Measurements from ENCODE around the gene MRPL30.

MRPL30 gene

GRCh38 chr2:99181624-99182000, 628 bp downstream of the MRPL30 start:
- Histone ChIP-seq H3K18ac (ENCODE audit: low read length) (no peak overlapping the region), H3K4ac (ENCODE audit: low read depth, low read length) (no peak overlapping the region), H3K79me2 (ENCODE audit: control insufficient read depth, insufficient read depth, low read length) (peaks cover 28% of the 10 kb centered on the region), H3K27me3 (ENCODE audit: insufficient read depth, low read length, poor library complexity) (no peaks in the 10 kb centered on the region), H3K4me2 (ENCODE audit: low read length) (peak overlapping the region; percentile 87), H2AK5ac (ENCODE audit: low read length) (no peak overlapping the region), H3K79me1 (ENCODE audit: low read length) (peaks cover 9% of the 10 kb centered on the region), H3K36me3 (ENCODE audit: control insufficient read depth, insufficient read depth, low read length) (no peaks in the 10 kb centered on the region), H3K56ac (ENCODE audit: low read length) (peak overlapping the region; percentile 91), H2BK15ac (replicated peaks; ENCODE audit: low read depth) (no peak overlapping the region), H3K4me3 (ENCODE audit: low read length) (peak overlapping the region; percentile 85), H4K8ac (ENCODE audit: low read depth, low read length) (peak overlapping the region; percentile 65), H3K27ac (ENCODE audit: low read depth, low read length) (no peak overlapping the region), H4K5ac (ENCODE audit: low read length) (no peak overlapping the region), H2BK120ac (ENCODE audit: low read depth, low read length) (no peak overlapping the region), H3K9ac (ENCODE audit: low read length) (peak overlapping the region; percentile 87), H2BK5ac (ENCODE audit: low read length) (no peak overlapping the region), H3K4me1 (ENCODE audit: control insufficient read depth, low read depth, low read length) (no peaks in the 10 kb centered on the region), H3K23ac (ENCODE audit: low read length) (no peak overlapping the region)
- no CpG with 5 or more reads among the region's 4 CpGs for WGBS (ENCODE audit: extremely low coverage, insufficient coverage, low lambda C conversion rate)
- DNase-seq: peak; percentile 30

DNA sequence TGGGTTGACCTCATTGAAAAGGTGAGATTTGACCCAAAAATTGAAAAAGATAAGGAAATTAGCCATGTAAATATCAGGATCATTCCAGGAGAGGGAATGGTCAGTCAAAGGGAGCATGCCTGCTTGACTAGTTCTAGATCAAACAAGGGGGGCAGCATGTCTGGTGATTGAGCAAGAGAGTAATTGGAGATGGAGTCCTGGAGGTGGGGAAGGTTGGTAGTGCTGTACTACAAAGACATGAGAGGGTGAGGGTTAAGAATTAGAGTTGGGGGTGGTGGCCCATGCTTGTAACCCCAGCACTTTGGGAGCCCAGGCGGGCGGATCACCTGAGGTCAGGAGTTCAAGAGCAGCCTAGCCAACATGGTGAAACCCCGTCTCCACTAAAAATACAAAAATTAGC, 2.0 kb downstream of the MRPL30 start:
- Histone ChIP-seq H3K4me3 (ENCODE audit: low read length) (no peak overlapping the region), H3K79me1 (ENCODE audit: low read length) (peaks cover 14% of the 10 kb centered on the region), H2BK15ac (replicated peaks; ENCODE audit: low read depth) (no peak overlapping the region), H4K5ac (ENCODE audit: low read length) (no peak overlapping the region), H2BK5ac (ENCODE audit: low read length) (no peak overlapping the region), H3K27ac (ENCODE audit: low read depth, low read length) (no peak overlapping the region), H3K79me2 (ENCODE audit: control insufficient read depth, insufficient read depth, low read length) (peaks cover 32% of the 10 kb centered on the region), H2AK5ac (ENCODE audit: low read length) (no peak overlapping the region), H3K4me1 (ENCODE audit: control insufficient read depth, low read depth, low read length) (no peaks in the 10 kb centered on the region), H3K56ac (ENCODE audit: low read length) (no peak overlapping the region), H3K36me3 (ENCODE audit: control insufficient read depth, insufficient read depth, low read length) (peaks cover 3% of the 10 kb centered on the region), H4K8ac (ENCODE audit: low read depth, low read length) (no peak overlapping the region), H2BK120ac (ENCODE audit: low read depth, low read length) (no peak overlapping the region), H3K23ac (ENCODE audit: low read length) (no peak overlapping the region), H3K18ac (ENCODE audit: low read length) (no peak overlapping the region), H3K4ac (ENCODE audit: low read depth, low read length) (no peak overlapping the region), H3K27me3 (ENCODE audit: insufficient read depth, low read length, poor library complexity) (no peaks in the 10 kb centered on the region), H3K9ac (ENCODE audit: low read length) (no peak overlapping the region), H3K4me2 (ENCODE audit: low read length) (no peak overlapping the region)
- no CpG with 5 or more reads among the region's 3 CpGs for WGBS (ENCODE audit: extremely low coverage, insufficient coverage, low lambda C conversion rate)
- peak; percentile 19 for DNase-seq

GRCh38 chr2:99184811-99185210, 3.8 kb downstream of the MRPL30 start:
- Histone ChIP-seq H3K79me1 (ENCODE audit: low read length) (peaks cover 10% of the 10 kb centered on the region), H4K5ac (ENCODE audit: low read length) (no peak overlapping the region), H3K79me2 (ENCODE audit: control insufficient read depth, insufficient read depth, low read length) (peaks cover 30% of the 10 kb centered on the region), H3K56ac (ENCODE audit: low read length) (no peak overlapping the region), H3K23ac (ENCODE audit: low read length) (no peak overlapping the region), H3K9ac (ENCODE audit: low read length) (no peak overlapping the region), H3K4ac (ENCODE audit: low read depth, low read length) (no peak overlapping the region), H3K27me3 (ENCODE audit: insufficient read depth, low read length, poor library complexity) (no peaks in the 10 kb centered on the region), H3K4me3 (ENCODE audit: low read length) (no peak overlapping the region), H3K27ac (ENCODE audit: low read depth, low read length) (no peak overlapping the region), H3K4me2 (ENCODE audit: low read length) (no peak overlapping the region), H3K18ac (ENCODE audit: low read length) (no peak overlapping the region), H2BK120ac (ENCODE audit: low read depth, low read length) (no peak overlapping the region), H3K36me3 (ENCODE audit: control insufficient read depth, insufficient read depth, low read length) (peaks cover 3% of the 10 kb centered on the region), H2BK15ac (replicated peaks; ENCODE audit: low read depth) (no peak overlapping the region), H3K4me1 (ENCODE audit: control insufficient read depth, low read depth, low read length) (no peaks in the 10 kb centered on the region), H2AK5ac (ENCODE audit: low read length) (no peak overlapping the region), H4K8ac (ENCODE audit: low read depth, low read length) (no peak overlapping the region), H2BK5ac (ENCODE audit: low read length) (no peak overlapping the region)
- no CpG with 5 or more reads among the region's 6 CpGs for WGBS (ENCODE audit: extremely low coverage, insufficient coverage, low lambda C conversion rate)
- DNase-seq: no peak

DNA sequence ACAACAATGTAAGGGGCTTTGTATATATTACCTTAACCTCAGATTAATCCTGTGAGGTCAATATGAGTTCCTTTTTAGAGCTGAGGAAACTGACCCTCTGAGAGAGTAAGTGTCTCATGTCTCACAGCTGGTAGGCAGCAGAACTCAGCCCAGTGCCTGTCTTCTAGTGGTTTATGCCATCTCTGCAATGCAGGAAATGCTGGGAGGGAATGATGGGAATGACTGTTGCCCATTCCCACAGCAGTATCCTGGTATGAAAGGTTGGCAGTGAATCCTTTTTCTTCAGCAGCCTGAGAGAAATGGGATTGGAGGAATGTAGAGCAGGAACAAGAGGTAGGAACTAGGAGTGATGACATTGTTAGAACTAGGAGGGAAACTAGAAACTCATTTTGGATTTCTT, 6.0 kb downstream of the MRPL30 start:
- Histone ChIP-seq H3K4me2 (ENCODE audit: low read length) (no peak overlapping the region), H3K27me3 (ENCODE audit: insufficient read depth, low read length, poor library complexity) (no peaks in the 10 kb centered on the region), H2BK120ac (ENCODE audit: low read depth, low read length) (no peak overlapping the region), H3K4me3 (ENCODE audit: low read length) (no peak overlapping the region), H3K4ac (ENCODE audit: low read depth, low read length) (no peak overlapping the region), H3K79me1 (ENCODE audit: low read length) (peaks cover 10% of the 10 kb centered on the region), H3K4me1 (ENCODE audit: control insufficient read depth, low read depth, low read length) (no peaks in the 10 kb centered on the region), H3K23ac (ENCODE audit: low read length) (no peak overlapping the region), H2AK5ac (ENCODE audit: low read length) (no peak overlapping the region), H4K8ac (ENCODE audit: low read depth, low read length) (no peak overlapping the region), H3K27ac (ENCODE audit: low read depth, low read length) (no peak overlapping the region), H2BK5ac (ENCODE audit: low read length) (no peak overlapping the region), H2BK15ac (replicated peaks; ENCODE audit: low read depth) (no peak overlapping the region), H4K5ac (ENCODE audit: low read length) (no peak overlapping the region), H3K56ac (ENCODE audit: low read length) (no peak overlapping the region), H3K79me2 (ENCODE audit: control insufficient read depth, insufficient read depth, low read length) (peaks cover 25% of the 10 kb centered on the region), H3K36me3 (ENCODE audit: control insufficient read depth, insufficient read depth, low read length) (peaks cover 3% of the 10 kb centered on the region), H3K18ac (ENCODE audit: low read length) (no peak overlapping the region), H3K9ac (ENCODE audit: low read length) (no peak overlapping the region)
- no peak for DNase-seq

DNA sequence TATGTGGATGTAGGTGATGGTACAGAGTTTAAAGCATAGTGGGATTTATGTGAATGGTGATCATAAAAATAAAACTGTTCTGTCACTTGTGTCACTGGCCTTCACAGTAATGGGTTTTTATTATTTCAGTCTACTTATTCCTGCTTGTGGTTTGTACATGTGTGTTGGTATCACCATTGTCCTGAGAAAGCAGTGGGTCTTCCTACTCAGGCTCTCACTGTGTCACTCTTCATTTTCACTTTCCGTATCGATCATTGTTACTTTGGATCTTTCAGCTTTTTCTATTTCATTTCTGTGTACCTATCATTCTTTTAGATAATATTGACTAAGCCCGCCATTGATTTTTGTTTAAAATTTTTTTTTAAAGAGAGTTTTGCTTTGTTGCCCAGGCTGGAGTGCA, 7.4 kb downstream of the MRPL30 start:
- Histone ChIP-seq H3K27me3 (ENCODE audit: insufficient read depth, low read length, poor library complexity) (no peaks in the 10 kb centered on the region), H3K27ac (ENCODE audit: low read depth, low read length) (no peak overlapping the region), H3K79me1 (ENCODE audit: low read length) (peaks cover 8% of the 10 kb centered on the region), H3K56ac (ENCODE audit: low read length) (no peak overlapping the region), H2BK120ac (ENCODE audit: low read depth, low read length) (no peak overlapping the region), H3K23ac (ENCODE audit: low read length) (no peak overlapping the region), H3K79me2 (ENCODE audit: control insufficient read depth, insufficient read depth, low read length) (peaks cover 15% of the 10 kb centered on the region), H4K8ac (ENCODE audit: low read depth, low read length) (no peak overlapping the region), H2BK15ac (replicated peaks; ENCODE audit: low read depth) (no peak overlapping the region), H3K4ac (ENCODE audit: low read depth, low read length) (no peak overlapping the region), H2AK5ac (ENCODE audit: low read length) (no peak overlapping the region), H3K4me3 (ENCODE audit: low read length) (no peak overlapping the region), H4K5ac (ENCODE audit: low read length) (no peak overlapping the region), H3K9ac (ENCODE audit: low read length) (no peak overlapping the region), H2BK5ac (ENCODE audit: low read length) (no peak overlapping the region), H3K18ac (ENCODE audit: low read length) (no peak overlapping the region), H3K4me1 (ENCODE audit: control insufficient read depth, low read depth, low read length) (no peaks in the 10 kb centered on the region), H3K36me3 (ENCODE audit: control insufficient read depth, insufficient read depth, low read length) (peaks cover 3% of the 10 kb centered on the region), H3K4me2 (ENCODE audit: low read length) (no peak overlapping the region)
- WGBS (ENCODE audit: extremely low coverage, insufficient coverage, low lambda C conversion rate): no CpG with 5 or more reads among the region's 3 CpGs
- no peak for DNase-seq

DNA sequence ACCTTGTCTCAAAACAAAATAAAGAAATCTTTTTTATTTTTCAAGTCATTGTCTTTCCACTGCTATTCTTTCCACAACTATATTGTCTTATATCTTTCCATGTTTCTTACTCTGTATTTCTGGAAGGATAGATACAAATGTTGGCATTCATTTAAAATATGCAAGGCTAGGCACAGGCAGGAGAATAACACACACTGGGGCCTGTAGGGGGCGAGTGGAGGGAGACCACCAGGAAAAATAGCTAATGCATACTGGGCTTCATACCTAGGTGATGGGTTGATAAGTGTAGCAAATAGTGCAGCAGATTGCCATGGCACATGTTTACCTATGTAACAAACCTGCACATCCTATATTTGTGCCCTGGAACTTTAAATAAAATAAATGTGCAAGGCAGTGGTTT, 9.6 kb downstream of the MRPL30 start:
- Histone ChIP-seq H3K27ac (ENCODE audit: low read depth, low read length) (no peak overlapping the region), H3K79me2 (ENCODE audit: control insufficient read depth, insufficient read depth, low read length) (peaks cover 4% of the 10 kb centered on the region), H4K8ac (ENCODE audit: low read depth, low read length) (no peak overlapping the region), H3K4ac (ENCODE audit: low read depth, low read length) (no peak overlapping the region), H2AK5ac (ENCODE audit: low read length) (no peak overlapping the region), H3K4me1 (ENCODE audit: control insufficient read depth, low read depth, low read length) (no peaks in the 10 kb centered on the region), H2BK5ac (ENCODE audit: low read length) (no peak overlapping the region), H3K18ac (ENCODE audit: low read length) (no peak overlapping the region), H2BK120ac (ENCODE audit: low read depth, low read length) (no peak overlapping the region), H4K5ac (ENCODE audit: low read length) (no peak overlapping the region), H3K9ac (ENCODE audit: low read length) (no peak overlapping the region), H3K56ac (ENCODE audit: low read length) (no peak overlapping the region), H3K79me1 (ENCODE audit: low read length) (peaks cover 5% of the 10 kb centered on the region), H3K4me2 (ENCODE audit: low read length) (no peak overlapping the region), H3K4me3 (ENCODE audit: low read length) (no peak overlapping the region), H2BK15ac (replicated peaks; ENCODE audit: low read depth) (no peak overlapping the region), H3K27me3 (ENCODE audit: insufficient read depth, low read length, poor library complexity) (no peaks in the 10 kb centered on the region), H3K36me3 (ENCODE audit: control insufficient read depth, insufficient read depth, low read length) (peaks cover 5% of the 10 kb centered on the region), H3K23ac (ENCODE audit: low read length) (no peak overlapping the region)
- peak; percentile 17 for DNase-seq
- WGBS (ENCODE audit: extremely low coverage, insufficient coverage, low lambda C conversion rate): no CpG with 5 or more reads among the region's 1 CpG
